Small intestine (tissue), 7 donors: Measurements from ENCODE around the gene CACNA2D2. TPM values are rescaled to one million over a fixed set of nuclear protein-coding genes. Genes with fewer than 3 reads are reported as not detected.

Source experiments
- DNase-seq, 2 donors: peaks; one replicate each; pipeline versions ENCODE4 v3.0.0 to v3.0.0-alpha.2; 2013
- FAIRE-seq: peaks from 2 replicates; lab custom pipeline; 2012; peaks lifted over from hg19 to GRCh38; lab: Jason Lieb, UNC
- H3K27ac ChIP-seq, 3 donors: one replicate each; pipeline ENCODE4 v1.5.1; 2013; ENCODE audit warnings: low read length in 2 of 3, mild to moderate bottlenecking in 2 of 3, control low read depth in 1 of 3, inconsistent platforms in 1 of 3, low read depth in 1 of 3, moderate library complexity in 1 of 3
- H3K27me3 ChIP-seq, 3 donors: one replicate each; pipeline ENCODE4 v1.6.1; 2013; ENCODE audit warnings: low read length in 3 of 3, inconsistent platforms in 1 of 3; ENCODE audit not compliant: control insufficient read depth in 3 of 3, insufficient read depth in 3 of 3
- H3K36me3 ChIP-seq, 3 donors: one replicate each; pipeline ENCODE4 v1.6.1; 2013; ENCODE audit warnings: low read length in 3 of 3, inconsistent platforms in 1 of 3, low read depth in 1 of 3, mild to moderate bottlenecking in 1 of 3, moderate library complexity in 1 of 3; ENCODE audit not compliant: control insufficient read depth in 3 of 3, insufficient read depth in 2 of 3
- H3K4me1 ChIP-seq, 3 donors: one replicate each; pipeline ENCODE4 v1.6.1; 2013; ENCODE audit warnings: low read length in 2 of 3, inconsistent platforms in 1 of 3, low read depth in 1 of 3, mild to moderate bottlenecking in 1 of 3, moderate library complexity in 1 of 3; ENCODE audit not compliant: control insufficient read depth in 3 of 3, insufficient read depth in 2 of 3
- H3K4me3 ChIP-seq, 3 donors: one replicate each; pipeline ENCODE4 v1.5.1; 2013; ENCODE audit warnings: low read length in 3 of 3, control low read depth in 1 of 3, inconsistent platforms in 1 of 3, low read depth in 1 of 3, mild to moderate bottlenecking in 1 of 3, moderate library complexity in 1 of 3
- H3K9me3 ChIP-seq, 2 donors: one replicate each; pipeline ENCODE4 v1.6.1; 2013; ENCODE audit warnings: low read depth in 1 of 2, low read length in 1 of 2; ENCODE audit not compliant: control insufficient read depth in 2 of 2, insufficient read depth in 1 of 2
- WGBS, 3 donors: extraction: QIAGEN DNeasy Blood & Tissue Kit; methylation state at CpG; one replicate each; pipeline ENCODE4 v1.1.7; 2013; 5-methylcytosine and 5-hydroxymethylcytosine counted together
- polyA plus RNA-seq, 4 donors: library from polyadenylated mRNA; stranded (reverse) in 3 of 4; unstranded in 1 of 4; fragments of 200-250 nt in 3 of 4; fragments of 120-200 nt in 1 of 4; gene quantifications; one replicate each; pipeline versions ENCODE4 v1.2.1 to v1.2.3, GENCODE V29; 2013
- donor health status: healthy with polysubstance abuse.
- donor health status: control.
- donor health status: control.
- donor health status: Bipolar disorder and iron deficiency.
- donor health status: healthy.

Gene CACNA2D2
- polyA plus RNA-seq, 4 donors: 0.22 to 5.3 (median 0.89) TPM

DNA sequence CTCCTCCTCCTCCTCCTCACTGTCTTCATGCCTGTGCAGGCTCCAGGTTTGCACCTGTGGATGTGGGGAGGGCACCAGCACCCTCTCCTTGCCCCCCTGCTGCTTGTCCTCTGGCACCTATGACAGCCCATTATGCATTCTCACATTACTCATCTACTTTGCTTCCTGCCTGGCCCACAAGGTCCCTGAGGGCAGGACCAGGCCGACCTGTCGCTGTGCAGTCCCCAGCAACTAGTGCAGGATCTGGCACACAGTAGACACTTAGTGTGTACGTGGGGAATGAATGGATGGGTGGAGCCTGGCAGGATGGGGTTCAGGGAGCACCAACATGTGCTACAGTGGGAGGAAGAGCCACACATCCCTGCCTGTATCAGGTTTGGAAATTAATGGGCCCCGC lies 85.8 kb downstream of the CACNA2D2 start:
- Histone ChIP-seq H3K4me1 (no peaks in the 10 kb centered on the region), H3K36me3 (no peaks in the 10 kb centered on the region), H3K27me3 (peaks cover 0 to 2% (median 0%) of the 10 kb centered on the region in 3 donors), H3K9me3 (no peaks in the 10 kb centered on the region), H3K27ac (no peak overlapping the region), H3K4me3 (no peak overlapping the region)
- no peak for DNase-seq
- WGBS, 3 donors: 68 to 73% (median 72%) methylated on average over 4 of the region's 4 CpGs
- no peak for FAIRE-seq

DNA sequence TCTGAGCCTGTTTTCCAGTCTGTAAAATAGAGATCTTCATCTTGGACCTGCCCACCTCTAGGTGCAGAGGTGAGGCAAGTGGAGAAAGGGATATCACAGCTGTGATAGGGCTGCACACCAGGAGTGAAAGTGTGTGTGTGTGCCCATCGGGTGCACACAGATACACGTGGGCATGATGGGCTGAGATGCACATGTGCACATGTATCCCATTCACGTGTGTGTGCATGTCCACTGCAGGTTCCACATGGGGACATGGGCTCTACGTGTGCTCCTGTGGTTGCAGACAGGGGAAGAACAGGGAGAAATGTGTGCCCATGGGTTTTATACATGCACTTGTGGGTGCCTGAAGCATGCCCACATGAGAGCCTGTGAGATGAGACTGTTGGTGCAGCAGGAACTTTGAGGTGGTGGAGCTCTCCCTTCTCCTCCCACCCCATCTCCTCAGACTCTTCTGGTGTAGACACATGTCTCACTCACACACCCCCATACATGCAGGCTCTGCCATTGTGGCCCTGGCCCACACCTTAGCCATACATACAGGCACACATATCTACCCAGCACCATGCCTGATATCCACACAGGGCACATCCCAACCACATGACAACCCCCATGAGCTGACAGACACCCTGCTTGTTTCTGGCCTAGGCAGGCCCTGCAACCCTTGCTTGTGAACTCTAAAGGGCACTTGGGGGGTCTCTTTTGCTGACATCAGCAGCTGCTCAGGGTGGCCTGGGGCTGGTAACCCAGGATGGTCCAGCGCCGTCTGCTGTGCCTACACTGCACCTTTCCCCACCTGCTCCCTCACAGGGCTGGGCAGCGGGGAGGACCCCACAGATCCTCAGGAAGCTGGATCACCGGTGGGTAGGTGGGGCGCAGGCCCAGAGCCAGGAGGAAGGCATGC lies 86.4 kb downstream of the CACNA2D2 start:
- no peaks in the 10 kb centered on the region for H3K27me3 ChIP-seq
- no peaks in the 10 kb centered on the region for H3K4me1 ChIP-seq
- no peak overlapping the region for H3K4me3 ChIP-seq
- WGBS, 3 donors: 70 to 84% (median 79%) methylated on average over 8 to 9 of the region's 9 CpGs
- H3K9me3 ChIP-seq: no peaks in the 10 kb centered on the region
- DNase-seq (no peak), FAIRE-seq (no peak)
- H3K36me3 ChIP-seq: no peaks in the 10 kb centered on the region
- H3K27ac ChIP-seq: no peak overlapping the region

DNA sequence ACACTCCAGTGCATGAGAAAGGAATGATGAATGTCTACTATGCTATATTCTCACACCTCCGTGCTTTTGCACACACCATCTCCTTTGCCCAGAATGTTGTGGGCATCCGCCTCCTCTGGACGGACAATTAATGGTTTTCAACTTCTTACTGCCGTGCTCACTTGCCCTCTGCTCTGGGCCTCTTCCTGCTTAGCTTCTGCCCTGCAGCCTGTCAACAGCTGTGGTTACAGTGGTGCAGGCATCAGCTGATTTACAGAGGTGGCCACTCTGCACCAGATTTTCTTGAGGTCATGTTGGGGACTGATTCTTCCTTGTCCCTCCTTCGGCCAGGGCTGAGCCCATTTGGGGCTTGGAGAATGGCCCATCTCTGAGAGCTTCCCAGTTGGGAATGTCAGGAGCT lies 87.6 kb downstream of the CACNA2D2 start:
- no peak overlapping the region for H3K27ac ChIP-seq
- H3K36me3 ChIP-seq: no peaks in the 10 kb centered on the region
- no peak for DNase-seq
- 40 to 65% (median 52%) methylated on average over 5 of the region's 5 CpGs for WGBS, 3 donors
- peaks cover 0 to 3% (median 0%) of the 10 kb centered on the region in 3 donors for H3K27me3 ChIP-seq
- H3K4me3 ChIP-seq: no peak overlapping the region
- H3K9me3 ChIP-seq: no peaks in the 10 kb centered on the region
- FAIRE-seq: no peak
- H3K4me1 ChIP-seq: no peaks in the 10 kb centered on the region

DNA sequence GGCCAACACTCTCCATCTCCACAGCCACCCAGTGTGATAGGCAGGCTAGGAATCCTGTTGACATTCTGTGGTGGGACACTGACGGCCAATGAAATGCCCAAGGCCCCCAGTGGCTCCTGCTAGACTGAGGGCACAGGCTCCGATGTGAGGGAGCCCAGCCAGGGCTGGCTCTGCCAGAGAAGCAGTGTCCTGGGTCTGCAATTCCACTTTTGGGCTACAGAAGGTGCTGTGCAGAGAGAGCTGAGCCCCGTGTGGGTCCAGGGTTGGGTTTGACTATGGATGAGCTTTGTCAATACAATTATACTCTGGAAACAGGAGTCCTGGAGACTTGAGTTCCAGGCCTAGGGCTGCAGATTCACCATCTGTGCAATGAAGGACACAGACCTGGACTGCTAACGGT lies 88.4 kb downstream of the CACNA2D2 start:
- peaks cover 0 to 3% (median 0%) of the 10 kb centered on the region in 3 donors for H3K27me3 ChIP-seq
- no peaks in the 10 kb centered on the region for H3K9me3 ChIP-seq
- no peaks in the 10 kb centered on the region for H3K36me3 ChIP-seq
- DNase-seq (no peak), FAIRE-seq (no peak)
- H3K4me1 ChIP-seq: no peaks in the 10 kb centered on the region
- H3K4me3 ChIP-seq: no peak overlapping the region
- WGBS, 3 donors: 43 to 67% (median 59%) methylated on average over 4 of the region's 4 CpGs
- H3K27ac ChIP-seq: no peak overlapping the region

DNA sequence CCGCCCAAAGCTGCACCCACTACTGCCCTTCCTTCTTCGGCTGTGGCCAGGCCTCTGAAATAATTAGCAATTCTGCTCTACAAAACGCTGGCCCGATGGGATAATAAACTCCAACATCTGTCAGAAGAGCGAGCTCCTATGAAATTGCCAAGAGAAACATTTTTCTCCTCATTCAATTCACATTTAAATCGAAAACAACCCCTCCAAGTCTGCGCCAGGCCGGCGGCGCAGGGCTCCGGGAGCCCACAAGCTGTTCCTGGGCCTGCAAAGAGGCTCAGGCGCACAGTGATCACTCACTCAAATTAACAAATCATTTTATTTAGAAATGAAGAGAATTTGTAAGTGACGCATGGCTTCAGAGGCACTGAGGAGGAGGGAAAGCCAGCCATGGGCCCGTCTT lies 88.8 kb downstream of the CACNA2D2 start:
- H3K4me3 ChIP-seq: no peak overlapping the region
- H3K9me3 ChIP-seq: no peaks in the 10 kb centered on the region
- H3K27me3 ChIP-seq: peaks cover 0 to 3% (median 0%) of the 10 kb centered on the region in 3 donors
- no peak for FAIRE-seq
- H3K4me1 ChIP-seq: no peaks in the 10 kb centered on the region
- WGBS, 3 donors: 92 to 94% (median 93%) methylated on average over 14 of the region's 14 CpGs
- no peak for DNase-seq
- no peak overlapping the region for H3K27ac ChIP-seq
- H3K36me3 ChIP-seq: no peaks in the 10 kb centered on the region

DNA sequence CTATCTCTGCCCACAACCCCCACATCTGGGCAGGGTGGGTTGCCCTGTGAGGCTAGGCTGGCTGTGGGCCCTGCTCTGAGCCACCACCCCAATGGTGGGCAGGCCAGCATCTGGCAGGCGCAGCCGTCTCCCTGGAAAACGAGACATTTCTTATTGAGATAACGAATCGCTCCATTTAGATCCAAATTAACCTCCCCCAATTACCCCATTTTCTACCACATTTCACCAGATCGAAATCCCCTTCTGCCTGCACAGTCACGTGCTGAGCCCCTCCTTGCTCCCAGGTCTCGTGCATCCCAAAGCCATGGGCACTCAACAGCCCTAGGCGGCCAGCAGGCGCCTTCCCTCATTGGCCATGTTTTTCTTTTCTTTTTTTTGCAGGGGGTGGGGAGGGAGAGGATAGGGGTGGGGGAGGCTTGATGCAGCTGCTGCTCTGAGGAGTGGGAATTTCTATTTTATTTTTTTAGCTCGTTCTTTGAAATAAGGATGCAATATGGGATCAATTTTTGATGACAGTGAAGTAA lies 91.1 kb downstream of the CACNA2D2 start:
- DNase-seq (no peak), FAIRE-seq (no peak)
- WGBS, 3 donors: 71 to 79% (median 76%) methylated on average over 11 of the region's 11 CpGs

DNA sequence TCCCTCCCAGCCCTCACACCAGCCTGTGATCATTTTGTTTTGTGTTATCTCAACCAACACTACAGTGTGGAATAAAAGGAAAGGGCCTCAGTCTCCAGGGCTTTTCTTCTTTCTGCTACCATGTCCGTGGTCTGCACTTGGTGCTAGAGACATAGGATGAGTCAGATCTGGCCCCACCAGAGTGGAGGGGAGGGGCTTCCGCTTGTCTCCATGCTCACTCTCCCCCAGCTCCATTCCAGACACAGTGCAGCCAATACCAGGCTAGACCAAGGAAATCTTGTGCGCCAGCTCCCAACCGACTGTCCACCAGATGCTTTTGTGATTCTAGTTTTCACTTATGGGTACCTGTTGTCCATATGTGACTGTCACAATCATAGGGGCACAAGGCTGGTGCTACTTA lies 92.2 kb downstream of the CACNA2D2 start:
- FAIRE-seq (no peak), DNase-seq (no peak)
- Histone ChIP-seq H3K36me3 (no peaks in the 10 kb centered on the region), H3K9me3 (no peaks in the 10 kb centered on the region), H3K4me3 (no peak overlapping the region), H3K27ac (no peak overlapping the region), H3K4me1 (no peaks in the 10 kb centered on the region), H3K27me3 (peaks cover 0 to 3% (median 0%) of the 10 kb centered on the region in 3 donors)
- WGBS, 3 donors: 73 to 84% (median 79%) methylated on average over 4 of the region's 4 CpGs

More for the DNA sequence above, 91.1 kb downstream of the CACNA2D2 start:
- no peak overlapping the region for H3K27ac ChIP-seq
- peaks cover 0 to 3% (median 0%) of the 10 kb centered on the region in 3 donors for H3K27me3 ChIP-seq
- H3K9me3 ChIP-seq: no peaks in the 10 kb centered on the region
- no peak overlapping the region for H3K4me3 ChIP-seq
- no peaks in the 10 kb centered on the region for H3K4me1 ChIP-seq
- H3K36me3 ChIP-seq: no peaks in the 10 kb centered on the region

DNA sequence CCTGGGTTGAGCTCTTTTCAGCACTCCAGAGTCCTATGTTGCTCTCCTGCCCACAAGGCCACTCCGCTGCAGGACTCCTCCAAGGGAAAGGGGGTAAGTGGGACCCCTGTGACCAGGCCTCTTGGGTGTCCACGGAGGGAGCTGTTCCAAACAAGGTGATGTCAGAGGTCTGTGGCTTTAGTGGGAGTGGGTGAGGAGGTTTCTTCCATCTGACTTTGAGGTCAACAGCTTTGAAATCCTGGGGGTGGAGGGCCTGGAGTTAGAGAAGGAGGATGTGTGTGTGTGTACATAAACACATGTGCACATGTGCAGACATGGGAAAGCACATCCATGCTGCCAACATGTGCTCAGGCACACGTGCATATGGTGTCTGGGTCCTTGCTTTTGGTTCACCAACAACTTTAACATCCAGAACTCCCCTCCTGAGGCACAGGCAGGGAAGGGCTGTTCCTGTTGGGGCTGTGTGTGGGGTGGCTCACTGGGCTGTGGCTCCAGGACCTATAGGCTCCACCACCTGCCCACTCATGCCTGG lies 92.8 kb downstream of the CACNA2D2 start:
- no peaks in the 10 kb centered on the region for H3K4me1 ChIP-seq
- no peak for FAIRE-seq
- H3K9me3 ChIP-seq: no peaks in the 10 kb centered on the region
- no peak for DNase-seq
- WGBS, 3 donors: 67 to 70% (median 69%) methylated on average over 3 of the region's 3 CpGs
- H3K27me3 ChIP-seq: peaks cover 0 to 3% (median 0%) of the 10 kb centered on the region in 3 donors
- no peak overlapping the region for H3K4me3 ChIP-seq
- no peaks in the 10 kb centered on the region for H3K36me3 ChIP-seq
- H3K27ac ChIP-seq: no peak overlapping the region
